GM12878 (cell line): ENCODE data around the gene TBX5. TPM values are rescaled to one million over a fixed set of nuclear protein-coding genes. Genes with fewer than 3 reads are reported as not detected.

Experiments used
- ATAC-seq: fragments of 200-7000 bp; cut with Tn5 transposase; 3 replicates; pipeline ENCODE4 v1.9.1; 2020; ENCODE audit warnings: mild to moderate bottlenecking, moderate library complexity
- BruUV-seq: library from RNA; stranded (reverse); fragments of 400-500 nt; replicated peaks from 2 replicates; lab custom pipeline; 2021; lab: Mats Ljungman, UMichigan
- CTCF ChIA-PET: fragments of 300-600 bp; sonication (Branson Sonifier 250); formaldehyde crosslinking; extraction: SDS; loops from one replicate; lab custom pipeline; 2021; ENCODE audit warnings: inconsistent platforms; lab: Yijun Ruan, JAX
- POLR2A ChIA-PET: fragments of 350-600 bp; formaldehyde crosslinking; extraction: SDS; loops from one replicate; lab custom pipeline; 2021; ENCODE audit warnings: inconsistent platforms; lab: Charles Lee
- RAD21 ChIA-PET: fragments of 300-600 bp; sonication (Branson Sonifier 250); formaldehyde crosslinking; loops from one replicate; lab custom pipeline; 2023; ENCODE audit warnings: antibody characterized with exemption; ENCODE audit not compliant: unreplicated experiment; lab: Charles Lee
- SMC1A ChIA-PET: fragments of 300-600 bp; sonication (Branson Sonifier 250); formaldehyde crosslinking; loops from one replicate; lab custom pipeline; 2023; ENCODE audit not compliant: unreplicated experiment, uncharacterized antibody; lab: Charles Lee
- DNase-seq: peaks from one replicate; pipeline ENCODE4 v3.0.0-alpha.2; 2011; ENCODE audit warnings: low read depth, low spot score
- FAIRE-seq: peaks from 3 replicates; lab custom pipeline; 2011; peaks lifted over from hg19 to GRCh38; lab: Jason Lieb, UNC
- H2AFZ ChIP-seq: 2 replicates; pipeline ENCODE4 v1.6.0; 2011; ENCODE audit warnings: low read depth, low read length, control low read depth; ENCODE audit not compliant: control insufficient read depth
- H3K27ac ChIP-seq: 2 replicates; pipeline ENCODE4 v1.5.1; 2011; ENCODE audit warnings: control low read depth; ENCODE audit not compliant: control insufficient read depth, insufficient read depth
- H3K27me3 ChIP-seq, 2 experiments: replicated peaks in 1 of 2; 2 replicates each; pipeline versions ENCODE4 v1.6.0 to v1.6.1; 2011; ENCODE audit warnings: low read length in 1 of 2; ENCODE audit not compliant: control insufficient read depth in 2 of 2, insufficient read depth in 2 of 2
- H3K36me3 ChIP-seq, 2 experiments: 2 replicates each; pipeline ENCODE4 v1.5.1; 2011; ENCODE audit warnings: low read length in 1 of 2; ENCODE audit not compliant: control insufficient read depth in 2 of 2, insufficient read depth in 2 of 2
- H3K4me1 ChIP-seq: 2 replicates; pipeline ENCODE4 v1.6.1; 2011; ENCODE audit warnings: mild to moderate bottlenecking, low read length, moderate library complexity, mixed read lengths; ENCODE audit not compliant: control insufficient read depth, insufficient read depth
- H3K4me2 ChIP-seq: 2 replicates; pipeline ENCODE4 v1.6.0; 2011; ENCODE audit warnings: control low read depth; ENCODE audit not compliant: control insufficient read depth, insufficient read depth
- H3K4me3 ChIP-seq: fragments of 200-600 bp; sonication (generic); 2 replicates; pipeline ENCODE4 v1.5.1; 2016
- H3K79me2 ChIP-seq: 2 replicates; pipeline ENCODE4 v1.6.0; 2011; ENCODE audit warnings: low read length; ENCODE audit not compliant: control insufficient read depth, insufficient read depth
- H3K9ac ChIP-seq: 2 replicates; pipeline ENCODE4 v1.8.0; 2011; ENCODE audit warnings: low read length, control low read depth, mixed read lengths; ENCODE audit not compliant: control insufficient read depth, insufficient read depth
- H3K9me3 ChIP-seq: replicated peaks from 3 replicates; pipeline ENCODE4 v1.5.1; 2011; ENCODE audit warnings: mild to moderate bottlenecking, low read length; ENCODE audit not compliant: control insufficient read depth, insufficient read depth
- H4K20me1 ChIP-seq: 2 replicates; pipeline ENCODE4 v1.6.0; 2011; ENCODE audit not compliant: control insufficient read depth, insufficient read depth
- ATF3 ChIP-seq: IDR thresholded peaks from 2 replicates; pipeline ENCODE4 v1.6.1; 2011; ENCODE audit warnings: low read depth, mild to moderate bottlenecking, low read length, moderate library complexity, borderline replicate concordance; ENCODE audit errors: extremely low read depth
- EP300 ChIP-seq, 2 experiments: fragments of 150-350 bp in 1 of 2; IDR thresholded peaks; 2 replicates each; pipeline ENCODE4 v1.6.1; 2011 to 2012; ENCODE audit warnings: low read depth in 2 of 2, low read length in 2 of 2, borderline replicate concordance in 1 of 2, improper control_type of control experiment in 1 of 2, inconsistent platforms in 1 of 2; ENCODE audit not compliant: control insufficient read depth in 1 of 2
- FOXK2 ChIP-seq: fragments of 450-650 bp; IDR thresholded peaks from 2 replicates; pipeline ENCODE4 v1.6.1; 2017; ENCODE audit warnings: mild to moderate bottlenecking, moderate library complexity
- HCFC1 ChIP-seq: fragments of 150-350 bp; IDR thresholded peaks from 2 replicates; pipeline ENCODE4 v1.6.1; 2014; ENCODE audit warnings: low read length
- IRF5 ChIP-seq: fragments of 450-650 bp; IDR thresholded peaks from 2 replicates; pipeline ENCODE4 v1.6.1; 2017; ENCODE audit warnings: borderline replicate concordance
- NBN ChIP-seq: fragments of 450-650 bp; IDR thresholded peaks from 2 replicates; pipeline ENCODE4 v1.6.1; 2016
- NFIC ChIP-seq: IDR thresholded peaks from 2 replicates; pipeline ENCODE4 v1.6.1; 2012; ENCODE audit warnings: low read depth, mild to moderate bottlenecking, inconsistent platforms, low read length, moderate library complexity
- PML ChIP-seq: IDR thresholded peaks from 2 replicates; pipeline ENCODE4 v1.6.1; 2012; ENCODE audit warnings: low read length, inconsistent platforms
- POLR2AphosphoS2 ChIP-seq: IDR thresholded peaks from 2 replicates; pipeline ENCODE4 v1.6.1; 2011; ENCODE audit warnings: low read depth, mild to moderate bottlenecking, low read length, improper control_type of control experiment, moderate library complexity
- RB1 ChIP-seq: fragments of 450-650 bp; formaldehyde crosslinking; IDR thresholded peaks from 2 replicates; pipeline ENCODE4 v1.6.1; 2017; ENCODE audit warnings: mild to moderate bottlenecking, borderline replicate concordance
- TBL1XR1 ChIP-seq: IDR thresholded peaks from 2 replicates; pipeline ENCODE4 v1.6.1; 2012; ENCODE audit warnings: low read depth, low read length, improper control_type of control experiment
- TCF7 ChIP-seq: IDR thresholded peaks from 2 replicates; pipeline ENCODE4 v1.6.1; 2014; ENCODE audit warnings: antibody characterized with exemption, borderline replicate concordance
- WRNIP1 ChIP-seq: IDR thresholded peaks from 2 replicates; pipeline ENCODE4 v1.6.1; 2011; ENCODE audit warnings: low read depth, low read length, improper control_type of control experiment, borderline replicate concordance
- ZBTB33 ChIP-seq: fragments of 450-650 bp; IDR thresholded peaks from 2 replicates; pipeline ENCODE4 v1.6.1; 2017; ENCODE audit warnings: mild to moderate bottlenecking
- WGBS: methylation state at CpG from one replicate; pipeline ENCODE4 v1.1.6; 2016; ENCODE audit warnings: low lambda C conversion rate; ENCODE audit not compliant: insufficient replicate concordance, insufficient coverage; ENCODE audit errors: missing lambda C conversion rate; 5-methylcytosine and 5-hydroxymethylcytosine counted together
- in situ Hi-C: fragments of 300-500 bp; cut with MboI; formaldehyde crosslinking; loops from 9 replicates; pipeline ENCODE4 v1.14.3; 2018; ENCODE audit warnings: mixed read lengths
- intact Hi-C: fragments of 100-400 bp; cut with micrococcal nuclease; formaldehyde crosslinking; loops from one replicate; pipeline ENCODE4 v1.14.2; 2022; ENCODE audit not compliant: unreplicated experiment
- polyA plus RNA-seq, 11 experiments: library from polyadenylated mRNA; depleted of rRNA in 4 of 11; unstranded in 6 of 11; stranded (reverse) in 5 of 11; fragments of >200 nt; fragmentation: Nextera tagmentation in 4 of 11; fragmentation: Illumina TruSeq in 1 of 11; extraction: Ambion mirVana in 4 of 11; extraction: Trizol in 1 of 11; gene quantifications; 1 replicate in 1 of 11; 2 replicates in 10 of 11; pipeline versions ENCODE4 v1.2.1 to v1.2.3, GENCODE V29; 2011 to 2016; ENCODE audit warnings: inconsistent platforms in 2 of 11, missing spikeins in 2 of 11, low read depth in 1 of 11
- total RNA-seq, 4 experiments: library from RNA; depleted of rRNA in 3 of 4; stranded (reverse); fragments of >200 nt in 3 of 4; fragmentation: Illumina TruSeq in 1 of 4; extraction: Trizol in 1 of 4; gene quantifications; 2 replicates each; pipeline versions ENCODE4 v1.2.1 to v1.2.3, GENCODE V29; 2013 to 2021
- TF ChIP-seq, protein P1 (sequence below), 3 experiments: IDR thresholded peaks in 2 of 3; conservative IDR thresholded peaks in 1 of 3; 2 replicates each; pipeline ENCODE4 v1.5.1; 2011; ENCODE audit warnings: low read depth in 3 of 3, low read length in 3 of 3, mild to moderate bottlenecking in 3 of 3, control low read depth in 2 of 3, moderate library complexity in 2 of 3, inconsistent platforms in 1 of 3, mixed read lengths in 1 of 3; ENCODE audit not compliant: control insufficient read depth in 2 of 3, insufficient read depth in 1 of 3; ENCODE audit errors: extremely low read depth in 1 of 3
- TF ChIP-seq, protein P2 (sequence below): fragments of 450-650 bp; IDR thresholded peaks from 2 replicates; pipeline ENCODE4 v1.6.1; 2016; ENCODE audit warnings: mild to moderate bottlenecking
- TF ChIP-seq, protein P3 (sequence below): IDR thresholded peaks from 2 replicates; pipeline ENCODE4 v1.6.1; 2012; ENCODE audit warnings: low read length, inconsistent platforms

TBX5 gene
- total and polyA plus RNA-seq, 10 of the 15 experiments (the other 5 are each of a cell fraction or from before 2014, with no cell fraction given): 0.04 TPM; not detected in 9

- ChIA-PET CTCF (no interaction called here), RAD21 (no interaction called here), SMC1A (no interaction called here), POLR2A (no interaction called here)
- intact Hi-C loops: no loop called here
- Histone ChIP-seq H3K79me2 (no peaks in the 10 kb centered on the region), H3K4me2 (no peak overlapping the region), H3K36me3 (no peaks in the 10 kb centered on the region), H3K9me3 (no peaks in the 10 kb centered on the region; the same call in 2 of the 3 replicates), H4K20me1 (no peaks in the 10 kb centered on the region), H2AFZ (no peak overlapping the region), H3K4me1 (no peaks in the 10 kb centered on the region), H3K4me3 (no peak overlapping the region), H3K27me3 (no peaks in the 10 kb centered on the region), H3K9ac (no peak overlapping the region), H3K27ac (no peak overlapping the region)
- in situ Hi-C loops: no loop called here
- 0% methylated on average over 4 of the region's 4 CpGs for WGBS
- BruUV-seq: no TSS peak
- DNase-seq: no peak
- no peak for ATAC-seq
- no peak for FAIRE-seq
- TF ChIP-seq EP300 (IDR thresholded peaks at IDR 0.05; ENCODE audit: borderline replicate concordance in 1 of 2, control insufficient read depth in 1 of 2, low read depth in 2 of 2, low read length in 2 of 2) (no peak), WRNIP1 (no peak), FOXK2 (no peak), TBL1XR1 (no peak), NFIC (no peak), RB1 (no peak), HCFC1 (no peak), IRF5 (no peak), ZBTB33 (no peak), ATF3 (no peak), TCF7 (no peak), NBN (no peak), PML (no peak), POLR2AphosphoS2 (no peak)
- TF ChIP-seq, protein P1, sequence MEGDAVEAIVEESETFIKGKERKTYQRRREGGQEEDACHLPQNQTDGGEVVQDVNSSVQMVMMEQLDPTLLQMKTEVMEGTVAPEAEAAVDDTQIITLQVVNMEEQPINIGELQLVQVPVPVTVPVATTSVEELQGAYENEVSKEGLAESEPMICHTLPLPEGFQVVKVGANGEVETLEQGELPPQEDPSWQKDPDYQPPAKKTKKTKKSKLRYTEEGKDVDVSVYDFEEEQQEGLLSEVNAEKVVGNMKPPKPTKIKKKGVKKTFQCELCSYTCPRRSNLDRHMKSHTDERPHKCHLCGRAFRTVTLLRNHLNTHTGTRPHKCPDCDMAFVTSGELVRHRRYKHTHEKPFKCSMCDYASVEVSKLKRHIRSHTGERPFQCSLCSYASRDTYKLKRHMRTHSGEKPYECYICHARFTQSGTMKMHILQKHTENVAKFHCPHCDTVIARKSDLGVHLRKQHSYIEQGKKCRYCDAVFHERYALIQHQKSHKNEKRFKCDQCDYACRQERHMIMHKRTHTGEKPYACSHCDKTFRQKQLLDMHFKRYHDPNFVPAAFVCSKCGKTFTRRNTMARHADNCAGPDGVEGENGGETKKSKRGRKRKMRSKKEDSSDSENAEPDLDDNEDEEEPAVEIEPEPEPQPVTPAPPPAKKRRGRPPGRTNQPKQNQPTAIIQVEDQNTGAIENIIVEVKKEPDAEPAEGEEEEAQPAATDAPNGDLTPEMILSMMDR (IDR thresholded peaks at IDR 0.05 in 2 of 3, conservative IDR thresholded peaks at IDR 0.05 in 1 of 3; ENCODE audit: control insufficient read depth in 2 of 3, extremely low read depth in 1 of 3, insufficient read depth in 1 of 3, low read depth in 3 of 3, low read length in 3 of 3): no peak
- TF ChIP-seq, protein P2, sequence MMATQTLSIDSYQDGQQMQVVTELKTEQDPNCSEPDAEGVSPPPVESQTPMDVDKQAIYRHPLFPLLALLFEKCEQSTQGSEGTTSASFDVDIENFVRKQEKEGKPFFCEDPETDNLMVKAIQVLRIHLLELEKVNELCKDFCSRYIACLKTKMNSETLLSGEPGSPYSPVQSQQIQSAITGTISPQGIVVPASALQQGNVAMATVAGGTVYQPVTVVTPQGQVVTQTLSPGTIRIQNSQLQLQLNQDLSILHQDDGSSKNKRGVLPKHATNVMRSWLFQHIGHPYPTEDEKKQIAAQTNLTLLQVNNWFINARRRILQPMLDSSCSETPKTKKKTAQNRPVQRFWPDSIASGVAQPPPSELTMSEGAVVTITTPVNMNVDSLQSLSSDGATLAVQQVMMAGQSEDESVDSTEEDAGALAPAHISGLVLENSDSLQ: no peak
- TF ChIP-seq, protein P3, sequence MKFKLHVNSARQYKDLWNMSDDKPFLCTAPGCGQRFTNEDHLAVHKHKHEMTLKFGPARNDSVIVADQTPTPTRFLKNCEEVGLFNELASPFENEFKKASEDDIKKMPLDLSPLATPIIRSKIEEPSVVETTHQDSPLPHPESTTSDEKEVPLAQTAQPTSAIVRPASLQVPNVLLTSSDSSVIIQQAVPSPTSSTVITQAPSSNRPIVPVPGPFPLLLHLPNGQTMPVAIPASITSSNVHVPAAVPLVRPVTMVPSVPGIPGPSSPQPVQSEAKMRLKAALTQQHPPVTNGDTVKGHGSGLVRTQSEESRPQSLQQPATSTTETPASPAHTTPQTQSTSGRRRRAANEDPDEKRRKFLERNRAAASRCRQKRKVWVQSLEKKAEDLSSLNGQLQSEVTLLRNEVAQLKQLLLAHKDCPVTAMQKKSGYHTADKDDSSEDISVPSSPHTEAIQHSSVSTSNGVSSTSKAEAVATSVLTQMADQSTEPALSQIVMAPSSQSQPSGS: no peak
Measured at GRCh38 chr12:114311974-114312373, 94.0 kb downstream of the TBX5 start.
